ENCODE data around the gene PLA2G3.

Gene PLA2G3

DNA sequence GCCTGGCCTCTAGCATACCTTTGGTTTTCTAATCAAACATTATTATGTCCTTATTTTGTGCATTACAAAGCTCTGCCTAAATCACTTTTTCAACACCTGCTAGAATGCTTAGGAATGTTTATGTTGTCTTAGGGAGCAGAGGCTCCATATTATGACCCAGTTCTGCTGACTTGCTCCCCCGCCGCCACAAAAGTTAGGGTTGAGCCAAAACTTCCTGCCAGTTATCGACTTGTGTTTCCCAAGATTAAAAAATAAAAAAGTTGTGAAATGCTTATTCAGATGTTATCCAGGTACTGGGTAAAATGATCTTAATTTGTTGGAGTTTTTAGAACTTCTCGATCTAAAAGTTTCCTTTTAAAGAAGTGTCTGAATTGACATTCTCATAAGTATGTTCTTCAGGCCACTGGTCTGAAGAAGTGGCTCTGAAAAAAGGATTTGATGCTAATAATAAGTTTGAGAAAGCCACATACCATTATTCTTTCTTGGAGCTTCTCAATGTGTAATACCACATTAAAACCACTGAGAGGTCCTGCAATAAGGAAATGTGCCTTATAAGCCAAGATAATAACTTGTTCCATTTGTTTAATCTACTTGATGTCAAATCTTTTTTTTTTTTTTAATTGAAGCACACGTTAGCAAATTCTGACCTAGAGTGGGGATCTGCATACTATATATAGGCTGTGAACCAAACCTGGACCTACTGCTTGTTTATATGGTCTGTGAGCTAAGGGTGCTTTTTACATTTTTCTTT is 21.9 kb upstream of the PLA2G3 start:
- H3K4me3 ChIP-seq (ENCODE audit: low read length): peak overlapping the region; percentile 98

DNA sequence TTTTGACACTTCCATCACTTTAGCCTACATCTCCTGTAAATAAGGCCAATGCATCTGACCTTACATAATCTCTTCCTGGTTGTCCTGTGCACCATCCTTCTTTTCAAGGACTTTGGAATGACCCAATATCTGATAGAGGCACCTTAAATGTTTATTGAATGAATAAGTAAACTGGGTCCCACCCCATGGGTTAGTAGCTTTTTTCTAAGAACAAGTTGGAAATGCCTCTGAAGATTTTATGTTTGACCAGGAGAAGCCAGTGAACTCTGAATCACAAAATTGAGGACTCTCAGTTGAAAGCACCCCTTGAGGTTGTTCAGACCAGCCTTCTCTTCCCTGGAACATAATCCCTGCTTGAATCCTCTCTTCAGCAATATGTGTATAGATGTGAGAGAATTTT is 21.1 kb upstream of the PLA2G3 start:
- Histone ChIP-seq H3K36me3 (ENCODE audit: insufficient read depth, low read length) (peaks cover 16% of the 10 kb centered on the region), H3K27me3 (ENCODE audit: control insufficient read depth, insufficient read depth, low read length) (no peaks in the 10 kb centered on the region), H3K9ac (ENCODE audit: low read depth, low read length) (peak overlapping the region; percentile 93), H3K4me1 (ENCODE audit: control insufficient read depth, insufficient read depth, low read length) (peaks cover 24% of the 10 kb centered on the region), H3K4me2 (ENCODE audit: low read length) (peak overlapping the region; percentile 78), H3K9me3 (replicated peaks; ENCODE audit: low read length) (no peaks in the 10 kb centered on the region), H3K4me3 (ENCODE audit: low read length) (peak overlapping the region; percentile 98)

More for the DNA sequence above, 21.9 kb upstream of the PLA2G3 start:
- Histone ChIP-seq H3K27me3 (ENCODE audit: control insufficient read depth, insufficient read depth, low read length) (no peaks in the 10 kb centered on the region), H3K36me3 (ENCODE audit: insufficient read depth, low read length) (peaks cover 16% of the 10 kb centered on the region), H3K9me3 (replicated peaks; ENCODE audit: low read length) (no peaks in the 10 kb centered on the region), H3K4me2 (ENCODE audit: low read length) (peak overlapping the region; percentile 78), H3K4me1 (ENCODE audit: control insufficient read depth, insufficient read depth, low read length) (peaks cover 24% of the 10 kb centered on the region), H3K9ac (ENCODE audit: low read depth, low read length) (no peak overlapping the region)

DNA sequence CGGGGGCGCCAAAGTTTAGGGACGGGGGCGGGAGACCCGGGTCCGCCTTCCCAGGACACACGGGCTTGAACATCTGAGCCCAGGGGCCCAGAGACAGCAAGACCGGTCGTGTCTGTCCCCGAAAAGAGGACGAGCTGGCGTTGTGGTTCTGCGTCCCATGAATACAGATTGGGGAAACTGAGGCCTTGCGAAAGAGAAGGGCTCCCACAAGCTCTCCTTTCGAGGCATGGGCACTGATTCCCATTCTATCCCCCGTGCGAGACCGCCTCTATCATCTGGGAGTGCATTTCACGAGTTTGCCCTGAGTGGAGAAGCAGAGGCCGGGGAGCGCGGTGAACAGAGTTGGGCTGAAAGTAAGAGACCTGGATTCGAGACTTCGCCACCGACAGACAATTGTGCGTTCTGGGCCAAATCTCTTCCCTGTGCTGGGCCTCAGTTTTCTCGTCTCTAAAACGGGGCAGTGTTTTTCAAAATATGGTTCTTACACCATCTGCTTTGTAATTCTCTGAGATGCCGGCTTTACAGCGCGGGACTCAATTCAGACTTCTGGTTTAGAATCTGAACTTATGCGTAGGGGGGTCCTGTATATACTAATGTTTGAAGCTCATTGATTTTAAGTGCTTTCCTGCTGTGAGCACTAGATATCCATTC is 20.1 kb upstream of the PLA2G3 start:
- Histone ChIP-seq H3K4me2 (ENCODE audit: low read length) (peak overlapping the region; percentile 78), H3K27me3 (ENCODE audit: control insufficient read depth, insufficient read depth, low read length) (no peaks in the 10 kb centered on the region), H3K4me3 (ENCODE audit: low read length) (peak overlapping the region; percentile 98), H3K9ac (ENCODE audit: low read depth, low read length) (peak overlapping the region; percentile 93), H3K4me1 (ENCODE audit: control insufficient read depth, insufficient read depth, low read length) (peaks cover 24% of the 10 kb centered on the region), H3K36me3 (ENCODE audit: insufficient read depth, low read length) (peaks cover 9% of the 10 kb centered on the region), H3K9me3 (replicated peaks; ENCODE audit: low read length) (no peaks in the 10 kb centered on the region)

DNA sequence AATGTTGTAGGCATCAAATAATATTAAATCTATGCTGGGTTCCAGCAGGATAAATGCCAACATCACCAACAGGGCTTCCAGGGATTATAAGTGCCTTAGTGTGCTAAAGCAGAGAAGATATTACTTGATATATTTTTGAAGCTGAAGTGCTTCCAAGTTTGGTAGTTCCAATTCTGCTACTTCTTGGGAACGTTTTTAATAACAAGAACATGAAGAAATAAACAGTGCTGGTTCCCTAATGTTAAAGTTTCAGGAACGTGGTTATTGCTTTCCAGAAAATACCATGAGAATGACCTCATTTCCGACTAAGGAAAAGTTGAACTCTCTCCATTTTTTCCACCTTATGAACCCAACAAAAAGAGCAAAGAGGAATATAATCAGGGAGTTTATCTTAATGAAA is 15.1 kb upstream of the PLA2G3 start:
- Histone ChIP-seq H3K4me1 (ENCODE audit: control insufficient read depth, insufficient read depth, low read length) (peaks cover 3% of the 10 kb centered on the region), H3K9me3 (replicated peaks; ENCODE audit: low read length) (no peaks in the 10 kb centered on the region), H3K36me3 (ENCODE audit: insufficient read depth, low read length) (no peaks in the 10 kb centered on the region), H3K4me2 (ENCODE audit: low read length) (no peak overlapping the region), H3K4me3 (ENCODE audit: low read length) (no peak overlapping the region), H3K9ac (ENCODE audit: low read depth, low read length) (no peak overlapping the region), H3K27me3 (ENCODE audit: control insufficient read depth, insufficient read depth, low read length) (no peaks in the 10 kb centered on the region)

DNA sequence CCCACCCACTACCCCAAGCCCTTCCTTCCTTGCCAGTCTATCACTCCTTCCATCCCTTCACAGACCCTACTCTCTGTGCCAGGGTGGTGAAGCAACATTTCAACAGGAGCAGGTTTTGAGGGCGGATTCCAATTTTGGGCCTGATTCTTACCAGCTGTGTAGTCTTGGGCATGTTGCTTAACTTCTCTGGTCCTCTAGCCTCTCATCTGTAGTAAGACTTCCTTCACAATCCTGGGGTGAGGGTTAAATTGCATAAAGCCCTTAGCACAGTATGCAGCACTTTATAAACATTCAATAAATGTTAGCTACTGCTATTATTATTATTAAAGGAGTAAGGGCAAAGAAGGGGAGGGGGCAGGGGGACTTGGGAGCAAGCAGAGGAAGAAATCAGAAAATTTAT is 14.7 kb upstream of the PLA2G3 start:
- Histone ChIP-seq H3K36me3 (ENCODE audit: insufficient read depth, low read length) (no peaks in the 10 kb centered on the region), H3K4me2 (ENCODE audit: low read length) (no peak overlapping the region), H3K27me3 (ENCODE audit: control insufficient read depth, insufficient read depth, low read length) (no peaks in the 10 kb centered on the region), H3K4me1 (ENCODE audit: control insufficient read depth, insufficient read depth, low read length) (peaks cover 3% of the 10 kb centered on the region), H3K9ac (ENCODE audit: low read depth, low read length) (no peak overlapping the region), H3K4me3 (ENCODE audit: low read length) (no peak overlapping the region), H3K9me3 (replicated peaks; ENCODE audit: low read length) (no peaks in the 10 kb centered on the region)

DNA sequence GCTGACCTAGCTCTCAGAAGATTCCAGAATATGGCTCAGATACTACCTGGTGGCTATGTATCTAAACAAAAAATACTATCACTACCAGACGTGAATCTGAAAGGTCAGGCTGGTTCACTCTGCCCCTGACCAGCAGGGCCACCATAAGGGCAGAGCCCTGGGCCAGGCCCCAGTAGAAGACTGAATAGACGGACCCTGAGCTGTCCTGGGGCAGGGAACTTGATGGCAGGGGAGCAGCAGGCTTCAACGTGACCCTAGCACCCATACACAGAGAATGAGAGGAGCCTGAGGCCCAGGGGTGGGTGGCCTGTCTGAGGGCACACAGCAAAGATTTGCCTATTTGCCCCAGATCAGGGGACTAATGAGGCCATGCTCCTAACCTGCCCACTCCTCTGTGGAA is 13.0 kb upstream of the PLA2G3 start:
- H3K27me3 ChIP-seq (ENCODE audit: control insufficient read depth, insufficient read depth, low read length): no peaks in the 10 kb centered on the region
- H3K9me3 ChIP-seq (replicated peaks; ENCODE audit: low read length): no peaks in the 10 kb centered on the region
- H3K9ac ChIP-seq (ENCODE audit: low read depth, low read length): no peak overlapping the region
- H3K4me1 ChIP-seq (ENCODE audit: control insufficient read depth, insufficient read depth, low read length): peaks cover 9% of the 10 kb centered on the region
- H3K4me3 ChIP-seq (ENCODE audit: low read length): no peak overlapping the region
- H3K36me3 ChIP-seq (ENCODE audit: insufficient read depth, low read length): no peaks in the 10 kb centered on the region
- no peak overlapping the region for H3K4me2 ChIP-seq (ENCODE audit: low read length)

DNA sequence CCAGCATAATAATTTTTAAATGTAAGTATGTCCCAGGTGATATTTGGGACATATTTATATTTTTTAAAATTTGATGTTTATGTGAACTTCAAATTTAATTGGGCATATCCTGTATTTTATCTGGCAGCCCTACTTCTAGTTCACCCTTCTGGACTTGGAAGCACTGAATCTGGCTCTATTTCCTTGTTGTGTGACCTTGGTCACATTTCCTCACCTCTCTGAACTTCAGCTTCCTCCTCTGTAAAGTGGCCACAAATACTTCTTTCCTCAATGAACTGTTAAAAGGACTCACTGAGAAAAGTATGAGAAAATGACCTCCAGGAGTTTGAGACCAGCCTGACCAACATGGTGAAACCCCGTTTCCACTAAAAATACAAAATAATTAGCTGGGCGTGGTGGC is 11.6 kb upstream of the PLA2G3 start:
- H3K36me3 ChIP-seq (ENCODE audit: insufficient read depth, low read length): no peaks in the 10 kb centered on the region
- no peaks in the 10 kb centered on the region for H3K27me3 ChIP-seq (ENCODE audit: control insufficient read depth, insufficient read depth, low read length)
- no peaks in the 10 kb centered on the region for H3K9me3 ChIP-seq (replicated peaks; ENCODE audit: low read length)
- peaks cover 10% of the 10 kb centered on the region for H3K4me1 ChIP-seq (ENCODE audit: control insufficient read depth, insufficient read depth, low read length)
- no peak overlapping the region for H3K4me3 ChIP-seq (ENCODE audit: low read length)
- H3K9ac ChIP-seq (ENCODE audit: low read depth, low read length): no peak overlapping the region
- no peak overlapping the region for H3K4me2 ChIP-seq (ENCODE audit: low read length)

DNA sequence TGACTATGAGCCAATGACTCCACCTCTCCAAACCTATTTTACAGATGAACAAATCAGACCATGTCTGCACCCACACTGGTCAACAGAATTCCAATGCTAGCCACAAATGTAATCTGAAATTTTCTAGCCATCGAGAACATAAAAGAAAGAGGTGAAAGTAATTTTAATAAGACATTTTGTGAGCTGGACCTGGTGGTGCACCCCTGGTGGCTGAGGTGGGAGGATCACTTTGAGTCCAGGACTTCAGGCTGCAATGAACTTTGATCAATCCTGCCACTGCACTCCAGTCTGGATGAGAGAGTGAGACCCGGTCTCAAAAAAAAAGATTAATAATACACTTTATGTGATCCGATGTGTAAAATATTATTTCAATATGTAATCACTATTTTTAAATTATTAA is 10.3 kb upstream of the PLA2G3 start:
- no peaks in the 10 kb centered on the region for H3K36me3 ChIP-seq (ENCODE audit: insufficient read depth, low read length)
- no peak overlapping the region for H3K9ac ChIP-seq (ENCODE audit: low read depth, low read length)
- no peak overlapping the region for H3K4me3 ChIP-seq (ENCODE audit: low read length)
- H3K27me3 ChIP-seq (ENCODE audit: control insufficient read depth, insufficient read depth, low read length): no peaks in the 10 kb centered on the region
- H3K4me2 ChIP-seq (ENCODE audit: low read length): no peak overlapping the region
- H3K4me1 ChIP-seq (ENCODE audit: control insufficient read depth, insufficient read depth, low read length): peaks cover 10% of the 10 kb centered on the region
- H3K9me3 ChIP-seq (replicated peaks; ENCODE audit: low read length): no peaks in the 10 kb centered on the region

DNA sequence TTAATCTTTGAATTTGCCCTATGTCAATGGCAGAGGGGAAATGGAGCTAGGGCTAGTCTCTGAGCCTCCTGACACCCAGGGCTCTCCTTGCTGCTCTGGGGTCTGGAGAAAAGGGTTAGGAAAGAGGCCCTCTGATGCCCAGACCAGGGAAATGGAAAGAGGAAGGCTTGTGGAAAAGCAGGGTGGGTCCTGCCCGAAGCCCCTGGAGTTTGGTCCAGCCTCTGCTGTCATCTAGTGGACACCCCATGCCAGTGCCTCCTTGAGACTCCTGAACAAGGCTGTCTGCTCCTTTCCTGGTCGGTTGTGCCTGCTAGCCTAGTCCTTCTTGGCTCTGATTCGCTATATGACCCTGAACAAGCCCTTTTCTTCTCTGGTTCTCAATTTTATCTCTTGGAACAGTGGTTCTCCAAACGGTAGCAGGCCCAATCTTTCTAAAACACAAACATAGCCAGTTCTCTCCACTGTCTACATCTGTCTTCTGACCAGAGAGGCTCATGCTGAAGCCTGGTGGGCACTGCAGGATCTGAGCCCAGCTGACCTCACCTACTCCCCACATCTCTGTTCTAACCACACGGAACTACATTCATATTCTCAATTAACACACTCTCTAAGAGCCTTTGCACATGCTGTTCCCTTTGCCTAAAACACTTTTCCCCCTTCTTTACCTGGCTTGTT is 8.8 kb upstream of the PLA2G3 start:
- Histone ChIP-seq H3K9ac (ENCODE audit: low read depth, low read length) (no peak overlapping the region), H3K27me3 (ENCODE audit: control insufficient read depth, insufficient read depth, low read length) (no peaks in the 10 kb centered on the region), H3K36me3 (ENCODE audit: insufficient read depth, low read length) (no peaks in the 10 kb centered on the region), H3K4me3 (ENCODE audit: low read length) (no peak overlapping the region), H3K4me1 (ENCODE audit: control insufficient read depth, insufficient read depth, low read length) (peaks cover 7% of the 10 kb centered on the region), H3K9me3 (replicated peaks; ENCODE audit: low read length) (peaks cover 3% of the 10 kb centered on the region), H3K4me2 (ENCODE audit: low read length) (no peak overlapping the region)

DNA sequence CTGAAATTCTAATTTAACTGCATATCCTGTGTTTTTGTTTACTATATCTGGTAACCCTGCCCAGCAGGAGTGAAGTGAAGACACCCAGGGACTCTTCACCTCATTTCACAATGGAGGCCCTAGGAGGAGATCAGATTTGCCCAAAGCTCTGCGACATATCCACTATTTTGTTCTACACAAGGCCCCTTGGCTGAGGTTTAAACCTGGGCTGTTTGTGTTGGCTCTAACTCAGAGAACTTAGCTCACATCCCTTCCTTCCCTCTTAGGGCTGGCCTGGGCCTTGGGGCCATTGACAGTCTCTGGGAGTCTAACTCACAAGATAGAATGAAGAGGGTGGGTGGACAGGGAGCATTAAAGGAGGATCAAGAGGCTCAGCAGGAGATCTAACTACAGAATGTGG is 8.2 kb upstream of the PLA2G3 start:
- Histone ChIP-seq H3K4me3 (ENCODE audit: low read length) (no peak overlapping the region), H3K4me1 (ENCODE audit: control insufficient read depth, insufficient read depth, low read length) (peaks cover 7% of the 10 kb centered on the region), H3K27me3 (ENCODE audit: control insufficient read depth, insufficient read depth, low read length) (peaks cover 2% of the 10 kb centered on the region), H3K36me3 (ENCODE audit: insufficient read depth, low read length) (no peaks in the 10 kb centered on the region), H3K9ac (ENCODE audit: low read depth, low read length) (no peak overlapping the region), H3K9me3 (replicated peaks; ENCODE audit: low read length) (peaks cover 3% of the 10 kb centered on the region), H3K4me2 (ENCODE audit: low read length) (no peak overlapping the region)

DNA sequence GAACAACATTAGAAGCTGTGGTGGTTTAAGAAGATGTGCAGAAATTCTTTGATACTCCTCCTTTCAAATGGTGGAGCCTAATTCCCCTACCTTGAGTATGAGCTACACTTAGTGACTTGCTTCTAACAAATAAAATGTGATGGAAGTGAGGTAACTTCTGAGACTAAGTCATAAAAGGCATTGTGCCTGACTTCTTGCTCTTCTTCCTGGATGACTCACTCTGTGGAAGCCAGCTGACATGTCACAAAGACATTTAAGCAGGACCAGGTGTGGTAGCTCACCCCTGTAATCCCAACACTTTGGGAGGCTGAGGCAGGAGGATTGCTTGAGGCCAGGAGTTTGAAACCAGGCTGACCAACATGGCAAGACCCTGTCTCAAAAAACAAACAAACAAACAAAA is 3.9 kb upstream of the PLA2G3 start:
- Histone ChIP-seq H3K4me3 (ENCODE audit: low read length) (no peak overlapping the region), H3K36me3 (ENCODE audit: insufficient read depth, low read length) (no peaks in the 10 kb centered on the region), H3K4me1 (ENCODE audit: control insufficient read depth, insufficient read depth, low read length) (peaks cover 7% of the 10 kb centered on the region), H3K27me3 (ENCODE audit: control insufficient read depth, insufficient read depth, low read length) (peaks cover 33% of the 10 kb centered on the region), H3K9ac (ENCODE audit: low read depth, low read length) (no peak overlapping the region), H3K9me3 (replicated peaks; ENCODE audit: low read length) (peaks cover 3% of the 10 kb centered on the region), H3K4me2 (ENCODE audit: low read length) (no peak overlapping the region)

All from skeletal muscle satellite cell (primary cell).